ENCODE results near the gene MARCHF3. TPM values are rescaled to one million over a fixed set of nuclear protein-coding genes. Genes with fewer than 3 reads are reported as not detected.
"Not testable (repeated sequence)": the region's sequence is repeated elsewhere in the genome, so short reads cannot be mapped to it uniquely, and the experiment has no call there.

Gene MARCHF3
- total RNA-seq, 2 experiments from 2014 or later: 3.6 to 4.2 TPM

- DNase-seq: no peak
- Mint-ChIP-seq H3K36me3 (ENCODE audit: low read depth) (no peaks in the 10 kb centered on the region), H3K9me3 (ENCODE audit: low read depth) (no peaks in the 10 kb centered on the region), H3K27me3 (no peaks in the 10 kb centered on the region), H3K4me3 (no peak overlapping the region), H3K27ac (no peak overlapping the region), H3K4me1 (no peaks in the 10 kb centered on the region)
- ChIA-PET CTCF (no interaction called here), POLR2A (no interaction called here)
- no peak for ATAC-seq
- intact Hi-C loops (cut with DNase I, micrococcal nuclease): loop anchor here (10.0 kb wide), 2 partner anchors 211 to 641 kb away; partner anchors contain the start of gene C5orf63 (in 1 of the 2)
These were observed 167.0 kb downstream of the MARCHF3 start for GRCh38 chr5:126863402-126863801.

GRCh38 chr5:126858441-126858840 lies 171.9 kb downstream of the MARCHF3 start:
- intact Hi-C loops (cut with DNase I, micrococcal nuclease): loop anchor here in 1 of 2 experiments (10.0 kb wide), 1 partner anchor 456 kb away; no protein-coding TSS in a partner anchor
- ChIA-PET CTCF (no interaction called here), POLR2A (no interaction called here)
- H3K9me3 Mint-ChIP-seq (ENCODE audit: low read depth): no peaks in the 10 kb centered on the region
- H3K27ac Mint-ChIP-seq: no peak overlapping the region
- no peaks in the 10 kb centered on the region for H3K27me3 Mint-ChIP-seq
- H3K36me3 Mint-ChIP-seq (ENCODE audit: low read depth): peaks cover 17% of the 10 kb centered on the region
- ATAC-seq (no peak), DNase-seq (no peak)
- H3K4me3 Mint-ChIP-seq: no peak overlapping the region
- H3K4me1 Mint-ChIP-seq: peaks cover 15% of the 10 kb centered on the region

DNA sequence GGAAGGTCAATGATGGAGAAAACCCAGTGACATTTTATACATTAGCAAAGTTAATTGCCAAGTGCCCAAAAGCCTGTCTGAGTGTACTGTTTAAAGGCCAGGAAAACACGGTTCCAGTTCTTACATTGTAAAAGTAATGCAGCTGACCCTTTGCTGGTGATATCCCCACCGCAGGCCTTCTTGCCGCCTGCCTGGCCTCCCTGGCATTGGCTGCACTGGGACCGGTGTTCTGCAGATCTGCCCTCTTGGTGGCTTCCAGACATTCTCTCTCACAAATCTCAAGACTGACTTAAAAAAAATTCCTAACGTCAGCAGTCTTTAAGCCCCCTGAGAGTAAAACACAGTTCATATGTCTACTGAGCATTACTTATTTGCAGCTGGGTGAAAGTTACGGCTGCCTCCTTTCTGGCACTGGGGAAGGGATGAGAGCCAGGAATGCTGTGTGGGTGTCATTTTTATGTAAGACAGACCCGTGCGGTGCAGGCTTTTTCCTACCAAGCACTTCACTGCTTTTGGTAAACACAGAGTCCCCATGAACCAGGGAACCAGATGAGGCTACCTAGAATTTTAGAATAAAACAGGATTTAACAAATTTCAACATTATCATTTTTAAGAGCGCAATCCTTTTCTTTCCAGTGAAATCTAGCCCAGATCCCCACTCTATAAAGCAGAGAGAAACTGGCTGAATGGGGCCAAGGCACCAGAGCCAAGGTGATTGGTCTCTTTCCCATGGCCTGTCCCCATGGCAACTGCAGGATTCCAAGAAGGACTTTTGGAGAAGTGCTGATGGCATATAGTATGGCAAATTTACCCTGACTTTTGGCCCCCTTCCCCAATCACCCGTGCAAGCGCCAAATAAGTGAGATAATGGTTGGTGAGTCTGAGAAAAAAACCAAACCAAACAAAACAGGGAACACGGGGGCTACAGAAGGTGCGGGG lies 172.6 kb downstream of the MARCHF3 start:
- H3K4me3 Mint-ChIP-seq: no peak overlapping the region
- H3K36me3 Mint-ChIP-seq (ENCODE audit: low read depth): peaks cover 21% of the 10 kb centered on the region
- ChIA-PET POLR2A (no interaction called here), CTCF (no interaction called here)
- no peak for ATAC-seq
- no peaks in the 10 kb centered on the region for H3K27me3 Mint-ChIP-seq
- intact Hi-C loops (cut with DNase I, micrococcal nuclease): loop anchor here in 1 of 2 experiments (10.0 kb wide), 1 partner anchor 457 kb away; no protein-coding TSS in a partner anchor
- no peak overlapping the region for H3K27ac Mint-ChIP-seq
- H3K9me3 Mint-ChIP-seq (ENCODE audit: low read depth): no peaks in the 10 kb centered on the region
- peaks cover 22% of the 10 kb centered on the region for H3K4me1 Mint-ChIP-seq
- no peak for DNase-seq

GRCh38 chr5:126855266-126855665 lies 175.1 kb downstream of the MARCHF3 start:
- H3K4me3 Mint-ChIP-seq: no peak overlapping the region
- POLR2A ChIA-PET: no interaction called here
- H3K27ac Mint-ChIP-seq: no peak overlapping the region
- no peak for ATAC-seq
- no peaks in the 10 kb centered on the region for H3K9me3 Mint-ChIP-seq (ENCODE audit: low read depth)
- intact Hi-C loops (cut with DNase I, micrococcal nuclease): loop anchor here in 1 of 2 experiments (10.0 kb wide), 1 partner anchor 460 kb away; no protein-coding TSS in a partner anchor
- peaks cover 24% of the 10 kb centered on the region for H3K36me3 Mint-ChIP-seq (ENCODE audit: low read depth)
- CTCF ChIA-PET: interaction anchor here (0.6 kb wide), 1 partner anchor 341 kb away, joined by 3 read pairs; no protein-coding TSS in a partner anchor
- no peaks in the 10 kb centered on the region for H3K27me3 Mint-ChIP-seq
- DNase-seq: no peak
- H3K4me1 Mint-ChIP-seq: peaks cover 44% of the 10 kb centered on the region

DNA sequence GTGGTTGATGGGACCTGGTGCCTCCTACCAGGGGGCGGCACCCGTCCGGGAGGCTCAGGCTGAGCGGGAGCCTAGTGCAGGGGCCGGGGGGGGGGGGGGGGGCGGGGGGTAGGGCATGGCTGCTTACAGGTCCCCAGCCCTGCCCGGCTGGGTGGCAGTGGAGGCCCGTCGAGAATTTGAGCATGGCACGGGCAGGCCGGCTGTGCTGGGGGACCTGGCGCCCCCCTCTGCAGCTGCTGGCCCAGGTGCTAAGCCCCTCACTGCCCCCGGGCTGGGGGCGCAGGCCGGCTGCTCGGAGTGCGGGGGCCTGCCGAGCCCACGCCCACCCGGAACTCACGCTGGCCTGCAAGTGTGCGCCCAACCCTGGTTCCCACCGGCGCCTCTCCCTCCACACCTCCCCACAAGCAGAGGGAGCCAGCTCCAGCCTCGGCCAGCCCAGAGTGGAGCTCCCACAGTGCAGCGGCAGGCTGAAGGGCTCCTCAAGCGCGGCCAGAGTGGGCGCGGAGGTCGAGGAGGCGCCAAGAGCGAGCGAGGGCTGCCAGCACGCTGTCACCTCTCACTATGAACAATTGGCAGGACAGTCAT lies 175.7 kb downstream of the MARCHF3 start:
- H3K27me3 Mint-ChIP-seq: no peaks in the 10 kb centered on the region
- H3K4me1 Mint-ChIP-seq: peaks cover 44% of the 10 kb centered on the region
- no peak overlapping the region for H3K4me3 Mint-ChIP-seq
- CTCF ChIA-PET: interaction anchor here (0.6 kb wide), 1 partner anchor 342 kb away, joined by 3 read pairs; no protein-coding TSS in a partner anchor
- DNase-seq (no peak), ATAC-seq (no peak)
- intact Hi-C loops (cut with DNase I, micrococcal nuclease): loop anchor here in 1 of 2 experiments (10.0 kb wide), 1 partner anchor 460 kb away; no protein-coding TSS in a partner anchor
- POLR2A ChIA-PET: interaction anchor here (1.3 kb wide), 1 partner anchor 43 kb away, joined by 3 read pairs; no protein-coding TSS in a partner anchor
- peaks cover 24% of the 10 kb centered on the region for H3K36me3 Mint-ChIP-seq (ENCODE audit: low read depth)
- H3K27ac Mint-ChIP-seq: no peak overlapping the region
- no peaks in the 10 kb centered on the region for H3K9me3 Mint-ChIP-seq (ENCODE audit: low read depth)

DNA sequence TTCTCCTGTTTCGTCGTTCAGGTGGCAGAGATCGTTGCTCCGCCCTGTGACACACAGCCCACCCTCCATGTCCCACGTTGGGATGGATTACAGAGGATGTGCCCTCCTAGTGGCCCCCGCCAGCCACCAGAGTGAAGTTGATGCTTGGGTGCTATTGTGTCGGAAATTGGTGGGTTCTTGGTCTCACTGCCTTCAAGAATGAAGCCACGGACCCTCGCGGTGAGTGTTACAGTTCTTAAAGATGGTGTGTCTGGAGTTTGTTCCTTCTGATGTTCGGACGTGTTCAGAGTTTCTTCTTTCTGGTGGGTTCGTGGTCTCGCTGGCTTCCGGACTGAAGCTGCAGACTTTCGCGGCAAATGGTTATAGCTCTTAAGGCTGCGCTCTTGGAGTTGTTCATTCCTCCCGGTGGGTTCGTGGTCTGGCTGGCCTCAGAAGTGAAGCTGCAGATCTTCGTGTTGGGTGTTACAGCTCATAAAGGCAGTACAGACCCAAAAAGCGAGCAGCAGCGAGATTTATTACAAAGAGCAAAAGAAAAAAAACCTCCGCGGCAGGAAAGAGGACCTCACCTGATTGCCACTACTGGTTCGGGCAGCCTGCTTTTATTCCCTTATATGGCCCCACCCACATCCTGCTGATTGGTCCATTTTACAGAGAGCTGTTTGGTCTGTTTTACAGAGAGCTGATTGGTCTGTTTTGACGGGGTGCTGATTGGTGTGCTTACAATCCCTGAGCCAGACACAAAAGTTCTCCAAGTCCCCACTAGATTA lies 176.6 kb downstream of the MARCHF3 start:
- intact Hi-C loops (cut with DNase I, micrococcal nuclease): loop anchor here in 1 of 2 experiments (2.0 to 10.0 kb wide), 2 partner anchors 177 to 461 kb away; partner anchors contain the start of gene MARCHF3
- peak; percentile 40 for ATAC-seq
- ChIA-PET POLR2A (interaction anchor here (1.3 kb wide), 1 partner anchor 42 kb away, joined by 3 read pairs; no protein-coding TSS in a partner anchor), CTCF (interaction anchor here (0.9 kb wide), 1 partner anchor 15 kb away, joined by 3 read pairs; no protein-coding TSS in a partner anchor)
- not testable (repeated sequence) for H3K9me3 Mint-ChIP-seq (ENCODE audit: low read depth); H3K27me3 Mint-ChIP-seq
- Mint-ChIP-seq H3K36me3 (ENCODE audit: low read depth) (peaks cover 24% of the 10 kb centered on the region), H3K4me3 (peak overlapping the region; percentile 67), H3K27ac (peak overlapping the region; percentile 67), H3K4me1 (peaks cover 44% of the 10 kb centered on the region)
- peak; percentile 38 for DNase-seq

GRCh38 chr5:126852841-126853271 lies 177.5 kb downstream of the MARCHF3 start:
- Mint-ChIP-seq H3K27me3 (no peaks in the 10 kb centered on the region), H3K4me3 (peak overlapping the region; percentile 67), H3K4me1 (peaks cover 44% of the 10 kb centered on the region), H3K27ac (peak overlapping the region; percentile 67), H3K36me3 (ENCODE audit: low read depth) (peaks cover 24% of the 10 kb centered on the region), H3K9me3 (ENCODE audit: low read depth) (no peaks in the 10 kb centered on the region)
- intact Hi-C loops (cut with DNase I, micrococcal nuclease): loop anchor here in 1 of 2 experiments (2.0 to 10.0 kb wide), 2 partner anchors 178 to 462 kb away; partner anchors contain the start of gene MARCHF3
- POLR2A ChIA-PET: no interaction called here
- no peak for DNase-seq
- CTCF ChIA-PET: no interaction called here
- no peak for ATAC-seq

DNA sequence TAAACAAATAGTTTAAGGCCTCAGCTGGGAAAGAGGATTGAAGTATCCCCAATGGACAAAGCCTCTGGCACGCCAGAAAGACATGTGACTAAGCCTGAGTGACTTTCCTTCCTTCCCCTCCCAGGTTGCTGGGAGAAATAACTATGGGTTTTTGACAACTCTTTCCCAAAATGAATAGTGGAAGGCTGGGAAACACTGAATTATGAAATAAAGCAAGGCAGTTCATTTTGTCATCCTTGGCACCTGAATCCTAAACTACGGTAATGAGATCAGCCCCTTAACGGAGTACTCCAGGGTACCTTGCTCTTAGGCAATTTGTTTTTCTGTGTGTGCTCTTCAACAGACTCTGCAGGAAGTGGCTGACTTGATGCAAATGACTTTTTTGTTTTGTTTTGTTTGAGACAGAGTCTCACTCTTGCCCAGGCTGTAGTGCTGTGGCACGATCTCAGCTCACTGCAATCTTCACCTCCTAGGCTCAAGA lies 178.2 kb downstream of the MARCHF3 start:
- no peak for DNase-seq
- Mint-ChIP-seq H3K9me3 (ENCODE audit: low read depth) (no peaks in the 10 kb centered on the region), H3K27me3 (no peaks in the 10 kb centered on the region), H3K27ac (peak overlapping the region; percentile 67), H3K4me1 (peaks cover 44% of the 10 kb centered on the region), H3K36me3 (ENCODE audit: low read depth) (peaks cover 22% of the 10 kb centered on the region), H3K4me3 (peak overlapping the region; percentile 35)
- POLR2A ChIA-PET: no interaction called here
- CTCF ChIA-PET: interaction anchor here (0.6 kb wide), 1 partner anchor 176 kb away, joined by 3 read pairs; no protein-coding TSS in a partner anchor
- ATAC-seq: peak; percentile 71
- intact Hi-C loops (cut with DNase I, micrococcal nuclease): loop anchor here in 1 of 2 experiments (2.0 to 10.0 kb wide), 2 partner anchors 179 to 463 kb away; partner anchors contain the start of gene MARCHF3

- ChIA-PET CTCF (interaction anchor here (0.6 kb wide), 1 partner anchor 176 kb away, joined by 3 read pairs; no protein-coding TSS in a partner anchor), POLR2A (no interaction called here)
- no peak for ATAC-seq
- intact Hi-C loops (cut with DNase I, micrococcal nuclease): loop anchor here in 1 of 2 experiments (2.0 to 10.0 kb wide), 2 partner anchors 179 to 463 kb away; partner anchors contain the start of gene MARCHF3
- no peak overlapping the region for H3K4me3 Mint-ChIP-seq
- H3K36me3 Mint-ChIP-seq (ENCODE audit: low read depth): peaks cover 22% of the 10 kb centered on the region
- no peaks in the 10 kb centered on the region for H3K9me3 Mint-ChIP-seq (ENCODE audit: low read depth)
- H3K4me1 Mint-ChIP-seq: peaks cover 44% of the 10 kb centered on the region
- DNase-seq: peak; percentile 50
- no peaks in the 10 kb centered on the region for H3K27me3 Mint-ChIP-seq
- H3K27ac Mint-ChIP-seq: no peak overlapping the region
These were observed 178.8 kb downstream of the MARCHF3 start for GRCh38 chr5:126851501-126852011.

DNA sequence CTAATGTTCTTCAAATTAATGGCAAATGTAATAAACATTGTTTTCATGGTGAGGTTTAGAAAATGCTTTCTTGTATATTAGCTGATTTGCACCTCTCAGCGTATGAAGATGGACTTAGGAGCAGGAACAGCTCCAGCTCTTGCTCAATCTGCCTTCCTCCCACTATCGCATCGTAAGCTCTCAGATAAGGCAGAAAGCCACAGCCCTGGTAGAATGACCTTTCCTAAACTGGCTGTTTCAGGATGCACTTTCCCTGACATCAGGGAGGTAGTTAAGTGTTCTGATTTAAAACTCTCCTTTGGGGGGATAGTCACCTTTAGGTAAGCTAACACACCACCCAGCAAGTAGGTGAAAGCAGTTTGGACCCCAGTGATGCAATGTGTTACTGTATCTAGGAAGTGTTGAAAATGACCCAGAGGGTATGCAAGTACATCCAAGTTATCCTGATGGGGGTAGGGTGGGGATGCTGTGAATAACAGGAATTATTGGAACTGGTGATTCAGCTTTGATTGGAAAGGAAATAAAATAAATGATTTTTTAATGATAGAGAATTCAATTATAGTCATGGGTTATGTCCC lies 181.2 kb downstream of the MARCHF3 start:
- DNase-seq: no peak
- H3K4me3 Mint-ChIP-seq: no peak overlapping the region
- POLR2A ChIA-PET: no interaction called here
- H3K36me3 Mint-ChIP-seq (ENCODE audit: low read depth): peaks cover 15% of the 10 kb centered on the region
- H3K27me3 Mint-ChIP-seq: no peaks in the 10 kb centered on the region
- intact Hi-C loops (cut with DNase I, micrococcal nuclease): no loop called here
- peaks cover 55% of the 10 kb centered on the region for H3K4me1 Mint-ChIP-seq
- H3K9me3 Mint-ChIP-seq (ENCODE audit: low read depth): no peaks in the 10 kb centered on the region
- CTCF ChIA-PET: interaction anchor here (0.7 to 0.8 kb wide), 2 partner anchors 60 to 70 kb away, joined by 3 to 6 read pairs; no protein-coding TSS in a partner anchor
- H3K27ac Mint-ChIP-seq: no peak overlapping the region
- no peak for ATAC-seq

All from activated CD4-positive, alpha-beta T cell treated with anti-CD3 and anti-CD28 coated beads for 36 hours (primary cell).